CD14-positive monocyte (primary cell): ENCODE measurements around the gene ADSL. TPM values are rescaled to one million over a fixed set of nuclear protein-coding genes. Genes with fewer than 3 reads are reported as not detected.

Experiments
- DNase-seq, 3 donors: peaks; one replicate each; pipeline ENCODE4 v3.0.0-alpha.2; 2011 to 2022
- H2AFZ ChIP-seq: 2 replicates; pipeline ENCODE4 v1.6.0; 2012; ENCODE audit warnings: mild to moderate bottlenecking, low read depth, low read length, inconsistent platforms; ENCODE audit not compliant: insufficient read depth, poor library complexity, severe bottlenecking
- H3K27ac ChIP-seq, 2 donors: 1 replicate in 1 of 2; 2 replicates in 1 of 2; pipeline ENCODE4 v1.5.1; 2012 to 2013; ENCODE audit warnings: low read length in 2 of 2, control low read depth in 1 of 2, inconsistent platforms in 1 of 2, low read depth in 1 of 2, mild to moderate bottlenecking in 1 of 2
- H3K27me3 ChIP-seq, 2 donors: one replicate each; pipeline versions ENCODE4 v1.6.0 to v1.6.1; 2011 to 2013; ENCODE audit warnings: low read length in 2 of 2; ENCODE audit not compliant: control insufficient read depth in 2 of 2, insufficient read depth in 2 of 2
- H3K36me3 ChIP-seq, 2 donors: replicated peaks in 1 of 2; 1 replicate in 1 of 2; 2 replicates in 1 of 2; pipeline versions ENCODE4 v1.5.1 to v1.6.1; 2012 to 2013; ENCODE audit warnings: low read length in 2 of 2, control low read depth in 1 of 2, inconsistent platforms in 1 of 2, mild to moderate bottlenecking in 1 of 2; ENCODE audit not compliant: insufficient read depth in 2 of 2, control insufficient read depth in 1 of 2
- H3K4me1 ChIP-seq, 2 donors: 1 replicate in 1 of 2; 2 replicates in 1 of 2; pipeline versions ENCODE4 v1.5.1 to v1.6.1; 2012 to 2013; ENCODE audit warnings: low read length in 2 of 2, control low read depth in 1 of 2, inconsistent platforms in 1 of 2, mild to moderate bottlenecking in 1 of 2, moderate library complexity in 1 of 2; ENCODE audit not compliant: insufficient read depth in 2 of 2, control insufficient read depth in 1 of 2
- H3K4me2 ChIP-seq: replicated peaks from 2 replicates; pipeline ENCODE3; 2012; ENCODE audit warnings: low read length, moderate library complexity, mild to moderate bottlenecking; ENCODE audit not compliant: poor library complexity, severe bottlenecking; ENCODE audit errors: extremely low read depth
- H3K4me3 ChIP-seq, 3 experiments: fragments of 200-600 bp in 1 of 3; sonication (generic) in 1 of 3; replicated peaks in 1 of 3; 1 replicate in 2 of 3; 2 replicates in 1 of 3; pipeline ENCODE4 v1.5.1; 2011 to 2013; ENCODE audit warnings: low read length in 3 of 3, mild to moderate bottlenecking in 3 of 3, control low read depth in 2 of 3, low read depth in 2 of 3, inconsistent platforms in 1 of 3, moderate library complexity in 1 of 3
- H3K79me2 ChIP-seq: 2 replicates; pipeline ENCODE4 v1.6.0; 2012; ENCODE audit warnings: mild to moderate bottlenecking, control low read depth, inconsistent platforms, low read length, moderate library complexity; ENCODE audit not compliant: insufficient read depth
- H3K9ac ChIP-seq: 2 replicates; pipeline ENCODE4 v1.6.0; 2017; ENCODE audit warnings: low read length, mild to moderate bottlenecking; ENCODE audit not compliant: insufficient read depth, poor library complexity, severe bottlenecking
- H3K9me3 ChIP-seq, 2 donors: replicated peaks in 1 of 2; 1 replicate in 1 of 2; 2 replicates in 1 of 2; pipeline versions ENCODE4 v1.5.1 to v1.6.1; 2012 to 2013; ENCODE audit warnings: low read length in 2 of 2, control low read depth in 1 of 2; ENCODE audit not compliant: control insufficient read depth in 1 of 2, insufficient read depth in 1 of 2
- H4K20me1 ChIP-seq: 2 replicates; pipeline ENCODE4 v1.6.0; 2012; ENCODE audit warnings: mild to moderate bottlenecking, low read length, control low read depth, moderate library complexity; ENCODE audit not compliant: insufficient read depth
- H3K27ac Mint-ChIP-seq, 7 donors: one replicate each; pipeline ENCODE4 v1.8.0; 2020; ENCODE audit warnings: mild to moderate bottlenecking in 7 of 7, mixed read lengths in 7 of 7, moderate library complexity in 6 of 7, inconsistent platforms in 2 of 7
- H3K27me3 Mint-ChIP-seq, 3 donors: one replicate each; pipeline ENCODE4 v1.8.0; 2021 to 2022; ENCODE audit warnings: low read depth in 3 of 3, mild to moderate bottlenecking in 3 of 3, mixed read lengths in 3 of 3, moderate library complexity in 3 of 3, inconsistent platforms in 1 of 3
- H3K36me3 Mint-ChIP-seq, 2 donors: one replicate each; pipeline ENCODE4 v1.8.0; 2020; ENCODE audit warnings: mixed read lengths in 2 of 2, inconsistent platforms in 1 of 2, mild to moderate bottlenecking in 1 of 2
- H3K4me1 Mint-ChIP-seq: one replicate; pipeline ENCODE4 v1.8.0; 2020; ENCODE audit warnings: mild to moderate bottlenecking, mixed read lengths
- H3K4me3 Mint-ChIP-seq, 2 donors: one replicate each; pipeline ENCODE4 v1.8.0; 2020; ENCODE audit warnings: mild to moderate bottlenecking in 2 of 2, mixed read lengths in 2 of 2, moderate library complexity in 1 of 2
- H3K9me3 Mint-ChIP-seq, 7 donors: one replicate each; pipeline ENCODE4 v1.8.0; 2020 to 2022; ENCODE audit warnings: mixed read lengths in 7 of 7, mild to moderate bottlenecking in 6 of 7, moderate library complexity in 6 of 7, inconsistent platforms in 2 of 7
- CTCF ChIP-seq: fragments of 200-600 bp; IDR thresholded peaks from one replicate; pipeline ENCODE4 v1.8.0; 2022; ENCODE audit warnings: antibody characterized with exemption, mild to moderate bottlenecking
- WGBS: methylation state at CpG from one replicate; pipeline ENCODE4 v1.1.5; 2013; ENCODE audit warnings: missing lambda C conversion rate; ENCODE audit not compliant: insufficient coverage; 5-methylcytosine and 5-hydroxymethylcytosine counted together
- intact Hi-C, 2 donors: fragments of 100-400 bp; cut with micrococcal nuclease; formaldehyde crosslinking; loops; one replicate each; pipeline versions ENCODE4 v1.15.0 to v1.15.1; 2023
- polyA plus RNA-seq, 3 donors: library from polyadenylated mRNA; depleted of rRNA in 1 of 3; unstranded in 2 of 3; stranded (reverse) in 1 of 3; fragments of 300-500 nt in 2 of 3; fragments of >200 nt in 1 of 3; fragmentation: Illumina TruSeq in 2 of 3; gene quantifications; 1 replicate in 2 of 3; 2 replicates in 1 of 3; pipeline ENCODE4 v1.2.3, GENCODE V29; 2012 to 2021

Gene ADSL
- polyA plus RNA-seq, 3 donors: 56.7 to 82.3 (median 65.1) TPM

- Histone ChIP-seq H3K36me3 (no peaks in the 10 kb centered on the region), H3K9me3 (no peaks in the 10 kb centered on the region), H3K4me1 (peaks cover 22 to 28% of the 10 kb centered on the region in 2 donors), H3K27me3 (no peaks in the 10 kb centered on the region), H3K9ac (no peak overlapping the region), H2AFZ (peak overlapping the region; percentile 2), H4K20me1 (peaks cover 68% of the 10 kb centered on the region), H3K4me2 (peak overlapping the region; percentile 59), H3K79me2 (peaks cover 45% of the 10 kb centered on the region), H3K27ac (peak overlapping the region in 1 of 2 donors; percentile 2), H3K4me3 (peak overlapping the region in 1 of 3 experiments; percentile 48)
- Mint-ChIP-seq H3K9me3 (peaks cover 0 to 2% (median 0%) of the 10 kb centered on the region in 7 donors), H3K27ac (peak overlapping the region; percentile 6 to 86 (median 54)), H3K4me1 (peaks cover 30% of the 10 kb centered on the region), H3K27me3 (no peaks in the 10 kb centered on the region), H3K36me3 (peaks cover 19 to 21% of the 10 kb centered on the region in 2 donors), H3K4me3 (peak overlapping the region; percentile 73 to 88)
- peak; percentile 29 to 51 (median 49) for DNase-seq
- TF ChIP-seq CTCF: no peak
- WGBS: 7% methylated on average over 9 of the region's 10 CpGs
- intact Hi-C loops: no loop called here
Observed at GRCh38 chr22:40385036-40385782, 38.9 kb downstream of the ADSL start.

- no peak for TF ChIP-seq CTCF
- peaks cover 72% of the 10 kb centered on the region for H4K20me1 ChIP-seq
- H3K9me3 ChIP-seq: no peaks in the 10 kb centered on the region
- no peak overlapping the region for H3K4me2 ChIP-seq
- no peak overlapping the region for H3K9ac ChIP-seq
- H3K4me3 Mint-ChIP-seq: no peak overlapping the region
- no peak overlapping the region for H3K27ac ChIP-seq
- H3K79me2 ChIP-seq: peaks cover 22% of the 10 kb centered on the region
- no peaks in the 10 kb centered on the region for H3K36me3 ChIP-seq
- H3K4me1 Mint-ChIP-seq: peaks cover 32% of the 10 kb centered on the region
- 20% methylated on average over 2 of the region's 5 CpGs for WGBS
- peaks cover 0 to 1% (median 0%) of the 10 kb centered on the region in 3 donors for H3K27me3 Mint-ChIP-seq
- no peaks in the 10 kb centered on the region for H3K9me3 Mint-ChIP-seq
- H3K27me3 ChIP-seq: no peaks in the 10 kb centered on the region
- H2AFZ ChIP-seq: no peak overlapping the region
- H3K4me1 ChIP-seq: peaks cover 22 to 28% of the 10 kb centered on the region in 2 donors
- intact Hi-C loops: no loop called here
- peaks cover 17 to 19% of the 10 kb centered on the region in 2 donors for H3K36me3 Mint-ChIP-seq
- no peak overlapping the region for H3K27ac Mint-ChIP-seq
- no peak overlapping the region for H3K4me3 ChIP-seq
- DNase-seq: no peak
Observed at GRCh38 chr22:40387746-40388145, 41.4 kb downstream of the ADSL start.
